GM15510 (cell line): Measurements from ENCODE around the gene H2AZ2.

Experiments
- POLR2A ChIP-seq: IDR thresholded peaks from 3 replicates; pipeline ENCODE4 v1.6.1; 2011; ENCODE audit warnings: borderline replicate concordance; ENCODE audit not compliant: insufficient read length; ENCODE audit errors: extremely low read depth

The H2AZ2 gene

DNA sequence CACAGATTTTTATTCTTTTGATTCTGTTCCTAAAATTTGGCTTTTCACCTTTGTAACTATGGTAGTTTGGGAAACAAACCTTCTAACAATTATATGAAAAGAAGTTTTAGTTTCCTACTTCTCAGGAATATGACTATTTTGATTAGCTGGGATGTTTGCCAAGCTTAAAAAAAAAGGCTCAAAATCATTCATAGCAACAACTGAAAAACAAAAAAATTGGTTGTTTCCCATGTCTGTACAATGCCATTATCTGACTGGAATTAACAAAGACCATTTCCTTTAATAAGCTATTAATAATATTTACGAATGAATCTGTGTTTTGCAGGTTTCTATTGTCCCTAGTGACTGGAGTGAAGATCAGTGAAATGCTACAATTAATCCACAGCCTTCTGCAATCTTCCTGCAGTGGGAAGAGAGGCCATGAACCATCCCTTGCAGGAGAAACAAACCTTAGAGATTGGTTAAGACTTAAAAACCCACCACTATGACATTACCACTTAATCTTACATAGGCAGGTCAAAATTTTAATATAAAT, 33.2 kb upstream of the H2AZ2 start:
- TF ChIP-seq POLR2A: no peak

DNA sequence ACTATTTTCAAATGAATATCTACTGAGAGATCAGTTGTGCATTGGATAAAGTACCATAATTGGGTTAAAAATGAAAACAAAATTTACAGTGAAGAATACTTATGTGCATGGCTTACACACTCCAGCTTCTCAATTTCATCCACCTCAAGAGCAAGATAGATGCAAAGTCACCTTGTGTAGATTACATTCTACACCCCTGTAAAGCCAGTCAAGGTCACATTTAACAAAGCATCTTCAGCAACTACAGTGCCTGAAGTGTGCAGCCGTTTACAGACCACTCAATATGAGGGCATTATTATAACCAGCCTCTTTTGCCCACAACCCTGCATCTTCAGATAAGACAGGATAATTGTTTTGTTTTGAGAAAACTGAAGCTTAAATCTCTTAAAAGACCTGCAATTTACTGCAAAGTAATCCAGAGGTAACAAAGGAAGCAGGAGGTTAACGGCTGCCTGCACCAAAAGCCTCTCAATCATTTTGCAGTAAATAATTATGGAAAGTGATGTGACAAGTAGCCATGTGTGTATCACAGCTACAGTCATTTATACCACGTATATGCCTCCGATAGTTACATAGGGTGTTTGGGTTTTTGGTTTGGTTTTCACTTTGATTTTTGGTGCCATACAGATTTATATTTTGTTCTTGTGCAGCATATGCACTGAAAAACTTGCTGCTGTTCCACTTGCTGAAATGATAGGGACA, 32.6 kb upstream of the H2AZ2 start:
- TF ChIP-seq POLR2A: no peak

DNA sequence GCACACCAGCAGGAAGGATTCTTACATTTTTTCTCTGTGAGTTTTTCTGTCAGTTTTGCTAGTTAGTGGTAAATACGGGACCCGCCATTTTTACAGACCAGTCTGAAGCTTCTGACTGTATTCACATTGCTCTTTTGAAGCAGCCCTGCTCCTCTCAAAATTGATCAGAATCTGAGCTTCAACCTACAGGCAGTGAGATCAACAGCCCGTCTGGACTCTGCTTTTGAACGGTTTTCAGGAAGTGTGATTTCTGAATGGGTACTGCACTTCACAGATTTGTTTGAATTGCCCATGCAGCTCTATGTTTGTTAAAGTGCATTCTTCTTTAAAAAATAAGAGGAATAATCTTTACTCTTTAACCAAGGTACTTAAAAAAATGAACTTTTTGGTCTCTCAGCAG, 28.5 kb upstream of the H2AZ2 start:
- TF ChIP-seq POLR2A: no peak

DNA sequence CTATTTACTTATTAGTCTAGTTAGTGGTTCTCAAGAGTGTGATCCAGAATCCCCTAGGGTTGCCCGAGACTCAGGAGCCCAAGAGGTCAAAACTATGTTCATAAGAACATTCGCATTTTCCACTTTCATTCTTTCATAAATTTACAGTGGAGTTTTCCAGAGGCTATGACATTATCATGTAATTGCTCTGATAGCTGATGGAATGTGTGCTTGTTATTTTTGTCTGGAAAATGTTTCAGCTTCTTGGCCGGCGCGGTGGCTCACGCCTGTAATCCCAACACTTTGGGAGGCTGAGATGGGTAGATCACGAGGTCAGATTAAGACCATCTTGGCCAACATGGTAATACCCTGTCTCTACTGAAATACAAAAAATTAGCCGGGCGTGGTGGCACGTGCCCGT, 27.4 kb upstream of the H2AZ2 start:
- TF ChIP-seq POLR2A: no peak

DNA sequence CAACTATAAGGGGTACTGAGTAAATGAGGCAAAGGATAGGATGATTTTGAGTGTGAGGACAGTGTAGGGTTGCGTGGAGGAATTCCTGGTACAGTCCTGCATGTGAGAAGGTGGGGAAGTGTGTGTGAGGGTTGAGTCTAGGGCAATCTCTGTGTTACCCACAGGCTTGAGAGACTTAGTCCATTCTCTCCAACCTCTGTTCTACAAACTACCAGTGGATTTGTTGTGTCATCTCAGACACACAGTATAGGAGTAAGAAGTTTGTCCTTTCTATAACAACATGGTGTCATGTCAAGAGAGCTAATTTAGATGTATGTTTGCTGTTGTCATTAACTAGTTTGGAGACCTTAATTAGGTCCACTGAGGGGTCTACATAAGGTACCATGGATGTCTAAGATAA, 24.9 kb upstream of the H2AZ2 start:
- TF ChIP-seq POLR2A: no peak

DNA sequence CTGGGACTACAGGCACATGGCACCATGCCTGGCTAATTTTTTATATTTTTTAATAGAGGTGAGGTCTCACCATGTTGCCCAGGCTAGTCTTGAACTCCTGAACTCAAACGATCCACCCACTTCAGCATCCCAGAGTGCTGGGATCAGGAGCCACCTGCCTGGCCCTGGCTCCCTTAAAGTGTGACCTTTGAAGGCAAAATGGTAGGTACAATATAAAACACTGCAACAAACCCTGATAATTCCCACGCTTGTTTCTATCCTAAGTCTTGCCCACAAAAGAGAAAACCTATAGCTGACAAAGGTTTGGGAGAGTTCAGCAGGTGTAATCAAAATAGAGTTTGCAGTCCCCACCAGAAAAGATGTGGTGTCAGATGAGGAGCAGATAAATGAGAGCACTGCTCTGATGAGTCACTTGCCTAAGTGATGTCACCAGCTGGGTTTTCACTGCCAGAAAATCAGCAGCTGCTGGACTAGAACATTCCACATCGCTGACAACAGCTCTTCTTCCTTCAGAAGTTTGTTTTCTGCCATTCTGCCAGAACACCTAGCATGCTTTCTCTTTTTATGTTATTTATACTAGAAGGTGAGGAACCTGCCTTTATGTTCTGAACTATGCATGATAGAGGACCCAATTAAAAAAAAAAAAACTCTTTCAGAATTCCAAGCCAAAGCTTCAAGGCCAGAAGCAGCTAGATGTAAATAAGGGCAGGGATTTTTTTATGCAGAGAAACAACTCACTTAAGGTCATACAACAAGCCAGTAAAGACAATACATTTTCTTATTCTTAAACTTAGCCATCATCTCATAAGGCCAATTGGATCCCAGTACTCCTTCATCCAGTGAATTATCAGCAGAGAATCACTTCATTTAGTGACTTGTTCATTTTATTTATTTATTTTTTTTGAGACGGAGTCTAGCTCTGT, 19.4 kb upstream of the H2AZ2 start:
- no peak for TF ChIP-seq POLR2A

DNA sequence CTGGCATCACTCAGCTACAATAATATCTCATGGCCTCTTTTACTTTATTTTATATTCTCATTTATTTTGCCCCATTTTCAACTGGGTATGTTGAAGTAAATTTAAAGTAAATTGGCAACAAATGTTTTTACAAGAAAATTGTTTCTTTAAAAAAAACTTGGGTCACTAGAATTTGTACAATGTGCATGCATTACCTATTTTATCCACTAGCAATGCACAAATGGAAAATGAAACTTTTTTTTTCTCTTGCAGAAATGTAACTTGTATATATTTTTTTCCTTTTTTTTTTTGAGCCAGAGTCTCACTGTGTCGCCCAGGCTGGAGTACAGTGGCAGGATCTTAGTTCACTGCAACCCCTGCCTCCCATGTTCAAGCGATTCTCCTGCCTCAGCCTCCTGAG, 10.3 kb upstream of the H2AZ2 start:
- no peak for TF ChIP-seq POLR2A

DNA sequence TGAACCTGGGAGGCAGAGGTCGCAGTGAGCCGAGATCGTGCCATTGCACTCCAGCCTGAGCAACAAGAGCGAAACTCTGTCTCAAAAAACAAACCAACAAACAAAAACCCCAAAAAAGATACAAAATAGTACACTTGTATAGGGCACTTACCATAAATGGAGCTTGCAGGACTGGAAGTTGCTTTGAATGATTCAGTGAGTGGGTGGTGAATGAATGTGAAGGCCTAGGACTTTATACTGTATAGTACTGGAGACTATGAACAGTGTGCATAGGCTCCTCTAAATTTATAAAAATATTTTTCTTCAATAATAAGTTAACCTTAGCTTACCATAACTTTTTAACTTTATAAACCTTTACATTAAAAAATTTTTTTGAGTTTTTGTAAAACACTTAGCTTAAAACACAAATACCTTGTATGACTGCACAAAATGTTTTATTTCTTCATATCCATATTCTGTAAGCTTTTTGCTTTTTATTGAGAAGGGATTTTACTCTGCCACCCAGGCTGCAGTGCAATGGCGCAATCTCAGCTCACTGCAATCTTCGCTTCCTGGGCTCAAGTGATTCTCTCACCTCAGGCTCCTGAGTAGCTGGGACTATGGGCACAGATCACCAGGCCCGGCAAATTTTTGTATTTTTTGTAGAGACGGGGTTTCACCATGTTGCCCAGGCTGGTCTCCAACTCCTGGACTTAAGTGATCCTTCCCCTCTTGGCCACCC, 6.9 kb upstream of the H2AZ2 start:
- no peak for TF ChIP-seq POLR2A

DNA sequence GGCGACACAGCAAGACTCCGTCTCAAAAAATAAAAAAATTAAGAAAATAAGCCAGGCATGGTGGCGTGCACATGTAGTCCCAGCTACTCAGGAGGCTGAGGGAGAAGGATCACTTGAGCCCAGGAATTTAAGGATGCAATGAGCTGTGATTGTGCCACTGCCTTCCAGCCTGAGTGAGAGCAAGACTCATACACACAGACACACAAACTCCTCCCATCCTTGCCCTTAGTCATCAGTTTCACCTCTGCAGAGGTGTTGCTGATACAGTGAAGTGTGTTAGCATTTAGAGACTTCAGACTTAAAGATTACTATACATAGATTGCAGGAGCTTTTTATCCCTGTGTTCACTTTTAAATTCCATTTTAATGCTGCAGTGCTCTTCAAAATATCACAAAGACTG, 5.5 kb upstream of the H2AZ2 start:
- no peak for TF ChIP-seq POLR2A

DNA sequence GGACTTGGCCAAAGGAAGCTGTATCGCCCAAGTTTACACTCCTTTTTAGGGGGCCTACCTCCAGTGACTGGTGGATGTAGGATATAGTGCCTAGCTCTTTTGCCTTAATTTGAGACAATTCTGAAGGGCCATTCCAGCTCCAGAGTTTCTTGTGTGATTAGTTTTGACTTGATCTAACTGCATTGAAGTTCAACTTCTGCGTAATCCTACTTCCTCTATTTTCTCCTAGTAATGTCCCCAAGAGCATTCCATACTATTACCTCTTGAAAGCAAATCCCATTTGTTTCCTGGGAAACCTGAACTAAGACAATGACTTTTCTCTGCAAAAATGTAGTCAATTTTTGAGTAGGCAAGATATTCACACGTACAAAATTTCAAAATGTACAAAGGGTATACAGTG, 4.7 kb upstream of the H2AZ2 start:
- TF ChIP-seq POLR2A: no peak

DNA sequence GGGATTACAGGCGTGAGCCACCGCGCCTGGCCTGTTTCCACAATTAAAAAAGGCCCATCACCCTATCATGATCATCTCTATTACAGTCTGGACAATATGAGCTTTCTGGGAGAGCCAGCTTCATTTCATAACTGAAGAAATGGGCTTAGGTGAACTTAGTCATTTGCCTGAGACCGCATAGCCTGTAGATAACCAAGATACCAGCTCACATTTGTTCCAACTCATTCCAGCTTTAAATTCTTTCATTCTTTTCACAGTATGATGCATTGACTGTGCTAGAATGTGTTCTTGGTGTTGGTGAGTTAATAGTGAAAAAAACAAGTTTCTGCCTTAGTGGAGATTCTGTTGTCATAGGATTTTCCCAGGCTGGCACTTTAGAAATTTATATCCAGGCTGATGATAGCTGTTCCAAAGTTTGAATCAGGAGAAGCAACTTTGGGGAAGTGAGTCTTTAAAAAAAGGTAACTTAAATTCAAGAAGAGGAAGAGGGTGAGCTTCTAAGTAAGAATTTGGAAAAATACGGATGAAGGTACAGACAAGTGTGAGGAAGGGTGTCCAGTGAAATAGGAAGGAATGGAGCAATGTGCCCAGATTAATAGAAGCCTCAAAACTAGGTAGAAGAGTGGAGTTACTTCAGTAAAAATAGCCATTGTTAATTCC, 2.1 kb upstream of the H2AZ2 start:
- no peak for TF ChIP-seq POLR2A

DNA sequence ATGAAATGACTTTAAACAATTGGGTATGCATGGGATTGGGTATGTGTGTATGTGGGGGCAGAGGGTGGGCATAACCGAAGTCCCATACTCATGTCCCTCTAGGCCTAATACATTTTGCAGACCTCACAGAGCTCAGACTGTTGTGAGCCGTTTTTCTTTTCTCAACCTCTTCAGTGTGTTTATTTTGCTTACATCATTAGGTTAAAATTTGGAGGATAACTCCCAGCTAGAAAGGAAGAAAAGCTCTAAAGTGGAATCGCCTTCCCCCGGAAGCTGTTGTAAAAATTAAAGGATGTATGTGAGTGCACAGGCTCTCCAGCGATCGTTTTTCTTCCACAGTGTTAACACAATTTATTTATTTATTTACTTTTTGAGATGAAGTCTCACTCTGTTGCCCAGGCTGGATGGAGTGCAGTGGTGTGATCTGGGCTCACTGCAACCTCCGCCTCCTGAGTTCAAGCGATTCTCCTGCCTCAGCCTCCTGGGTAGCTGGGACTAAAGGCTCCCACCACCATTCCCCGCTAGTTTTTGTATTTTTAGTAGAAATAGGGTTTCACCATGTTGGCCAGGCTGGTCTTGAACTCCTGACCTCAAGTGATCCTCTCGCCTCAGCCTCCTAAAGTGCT, 1.5 kb upstream of the H2AZ2 start:
- TF ChIP-seq POLR2A: no peak

DNA sequence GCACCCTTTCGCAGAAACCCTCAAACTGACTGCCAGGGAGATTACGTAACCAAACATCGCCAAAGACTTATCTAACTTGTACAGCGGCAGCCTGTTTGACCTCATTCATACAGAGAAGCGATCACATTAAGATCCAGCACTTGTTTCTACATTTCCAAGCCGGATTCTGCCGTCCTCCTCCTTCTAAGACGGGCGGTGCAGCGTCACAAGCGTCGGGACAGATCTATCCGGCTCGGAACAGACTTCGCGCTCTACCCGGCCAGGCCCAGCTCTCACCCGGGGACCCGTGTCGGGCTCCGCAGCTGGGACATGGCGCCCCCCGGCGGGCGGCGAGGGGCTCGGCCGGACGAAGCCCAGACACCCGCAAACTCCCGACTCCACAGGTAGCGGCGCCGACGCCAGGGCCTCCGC, 373 bp downstream of the H2AZ2 start:
- no peak for TF ChIP-seq POLR2A
